Middle frontal gyrus (tissue), 1 donor: ENCODE results near the gene GALNT2.

ENCODE experiments used
- DNase-seq: peaks from one replicate; pipeline ENCODE4 v3.0.0-alpha.2; 2015; ENCODE audit warnings: low spot score; ENCODE audit errors: extremely low spot score

The GALNT2 gene

DNA sequence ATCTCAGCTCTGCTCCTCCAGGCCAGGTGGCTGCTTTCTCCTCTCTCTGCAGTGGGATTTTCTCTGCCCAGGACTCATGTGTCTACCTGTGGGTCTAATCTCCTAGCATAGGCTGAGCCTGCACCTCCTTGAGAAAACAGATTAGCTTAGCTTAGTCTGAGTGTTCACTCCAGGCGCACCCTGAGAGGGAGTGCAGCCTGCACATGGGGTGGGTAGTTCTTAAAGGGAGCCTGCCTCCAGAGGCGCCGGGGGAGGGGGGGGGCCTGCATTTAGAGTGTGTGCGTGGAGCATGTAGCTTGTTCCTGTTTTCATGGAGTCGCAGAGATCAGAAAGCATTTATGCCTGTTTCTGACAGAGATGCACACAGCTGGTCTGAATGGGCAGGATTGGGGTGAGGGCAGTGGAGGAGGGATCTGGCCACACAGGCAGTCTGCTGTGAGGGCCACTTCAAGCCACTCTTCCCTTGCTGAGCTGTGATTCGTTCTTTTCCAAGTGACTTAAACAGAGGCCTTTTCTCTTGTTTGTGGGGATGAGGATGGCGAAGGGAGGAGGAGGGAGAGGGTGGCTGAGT lies 45.2 kb downstream of the GALNT2 start:
- DNase-seq = peak; percentile 62

DNA sequence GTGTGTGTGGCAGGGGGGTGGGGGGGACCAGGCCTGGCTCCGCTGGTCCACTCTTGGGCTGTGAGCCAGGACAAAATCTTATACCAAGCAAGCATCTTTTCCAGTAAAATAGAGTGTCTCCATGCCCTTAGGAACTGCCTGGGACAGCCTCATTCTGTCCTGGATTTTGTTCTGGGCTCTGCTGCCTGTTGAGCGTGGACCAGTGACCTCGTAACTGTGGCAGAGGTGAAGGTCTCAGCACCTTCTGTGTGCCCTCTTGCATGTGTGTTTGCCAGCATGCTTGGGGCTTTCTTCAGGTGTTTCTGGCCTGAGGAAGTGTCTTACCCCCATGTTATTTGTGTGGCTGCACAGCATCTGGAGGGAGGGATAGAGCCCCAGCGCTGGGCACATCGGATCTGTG lies 45.7 kb downstream of the GALNT2 start:
- DNase-seq = no peak

- no peak for DNase-seq
Observed at GRCh38 chr1:230113235-230113592, 46.2 kb downstream of the GALNT2 start.

DNA sequence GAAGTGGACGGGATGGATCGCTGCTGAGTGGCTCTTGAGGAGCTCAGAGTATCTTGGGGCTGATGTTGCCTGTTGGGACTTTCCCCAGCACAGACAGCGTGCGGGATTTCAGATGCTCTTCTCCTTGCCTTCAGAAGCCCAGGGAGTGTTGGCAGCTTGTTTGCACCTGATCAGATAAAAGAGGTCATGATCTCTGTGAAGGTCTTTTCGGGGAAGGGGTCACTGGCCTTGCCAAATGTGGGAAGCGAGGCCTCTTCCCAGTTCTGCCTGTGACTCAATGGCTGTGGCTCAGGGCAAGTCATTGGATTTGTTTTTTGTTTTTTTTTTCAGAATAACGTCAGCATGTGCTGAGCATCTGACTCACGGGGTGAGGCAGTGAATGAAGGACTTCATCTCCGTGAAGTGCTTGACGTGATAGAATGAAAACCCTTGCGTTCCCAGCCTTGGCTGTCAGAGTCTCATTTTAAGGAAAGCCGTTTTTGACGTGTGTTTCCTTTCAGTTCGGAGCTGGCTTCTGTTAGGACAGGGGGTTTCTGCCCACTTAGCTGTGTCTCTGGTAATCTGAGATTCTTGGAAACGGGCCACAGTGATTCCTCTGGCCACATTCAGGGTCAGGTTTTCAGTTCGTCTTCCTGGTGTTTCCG lies 46.7 kb downstream of the GALNT2 start:
- DNase-seq = no peak

- DNase-seq = no peak
Observed at GRCh38 chr1:230114237-230114651, 47.2 kb downstream of the GALNT2 start.

GRCh38 chr1:230117694-230118093 lies 50.7 kb downstream of the GALNT2 start:
- DNase-seq = no peak

GRCh38 chr1:230119340-230119739 lies 52.3 kb downstream of the GALNT2 start:
- DNase-seq = no peak

DNA sequence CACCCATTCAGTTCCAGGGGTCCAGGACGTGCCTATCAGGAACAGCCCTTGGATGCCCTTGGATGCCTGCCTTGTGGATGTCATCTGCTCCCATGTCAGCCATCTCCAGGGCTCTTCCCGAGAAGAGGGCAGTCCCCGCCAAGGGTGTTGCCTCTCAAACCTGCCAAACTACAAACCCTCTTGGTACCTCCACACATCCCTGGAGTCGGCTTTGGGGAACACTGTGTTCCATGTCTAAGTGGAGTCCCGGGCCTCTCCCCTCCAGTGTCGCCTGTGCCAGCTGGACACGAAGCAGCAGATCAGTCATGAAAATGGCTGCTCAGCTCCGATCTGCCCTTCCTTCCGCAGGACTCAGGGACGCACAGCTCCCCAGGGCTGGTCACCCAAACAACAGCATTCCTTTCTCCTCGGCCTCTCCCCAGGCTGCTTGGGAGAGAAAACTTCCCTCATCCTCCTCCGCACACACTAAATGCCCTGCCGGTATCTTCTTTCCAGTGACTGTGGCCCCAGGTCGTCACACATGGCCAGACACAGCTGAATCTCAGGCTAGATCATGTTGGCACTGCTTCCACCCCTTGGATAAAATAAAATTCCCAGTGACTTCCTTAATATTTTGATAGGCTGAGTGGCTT lies 53.4 kb downstream of the GALNT2 start:
- no peak for DNase-seq

DNA sequence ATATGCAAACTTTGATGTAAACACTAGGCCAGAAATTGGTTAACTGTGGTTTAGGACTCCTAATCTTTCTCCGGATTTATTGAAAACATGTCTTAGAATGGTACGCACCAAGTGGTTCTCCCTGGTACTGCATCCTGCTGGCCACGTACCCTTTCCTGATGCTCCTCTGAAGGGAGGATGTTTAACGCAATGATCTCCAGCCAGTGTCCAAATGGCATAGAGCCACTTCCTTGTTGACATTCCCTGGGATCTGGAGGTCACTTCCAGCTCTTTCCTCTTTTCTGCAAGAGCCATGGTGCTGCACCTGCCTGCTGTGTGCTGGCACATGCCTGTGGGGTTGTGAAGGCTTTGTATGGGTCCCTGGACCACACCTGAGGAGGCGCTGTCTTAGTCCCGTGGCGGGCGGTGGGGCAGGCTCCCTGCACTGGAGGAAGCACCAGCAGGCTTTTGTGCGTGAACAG lies 53.9 kb downstream of the GALNT2 start:
- DNase-seq = no peak

DNA sequence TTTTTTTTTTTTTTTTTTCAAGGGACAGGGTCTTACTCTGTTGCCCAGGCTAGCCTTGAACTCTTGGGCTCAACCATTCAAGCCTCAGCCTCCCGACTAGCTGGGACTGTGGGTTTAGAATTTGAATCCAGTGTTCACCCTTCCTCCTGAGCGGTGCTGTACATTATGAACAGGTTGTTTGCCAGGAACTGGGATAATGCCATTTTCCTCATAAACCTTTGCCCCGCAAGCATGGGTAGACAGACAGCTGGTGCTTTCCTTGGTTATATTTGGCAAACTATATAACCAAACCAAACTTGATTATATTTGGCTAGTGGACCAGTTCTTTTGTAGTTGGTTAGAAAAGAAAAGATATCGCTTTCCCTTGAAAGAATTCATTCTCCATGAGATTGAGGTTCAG lies 54.9 kb downstream of the GALNT2 start:
- DNase-seq = no peak

- DNase-seq = no peak
Observed at GRCh38 chr1:230122366-230123279, 55.6 kb downstream of the GALNT2 start.

- DNase-seq = no peak
Observed at GRCh38 chr1:230123280-230124185, 56.5 kb downstream of the GALNT2 start.

- no peak for DNase-seq
Observed at GRCh38 chr1:230124186-230125128, 57.4 kb downstream of the GALNT2 start.

DNA sequence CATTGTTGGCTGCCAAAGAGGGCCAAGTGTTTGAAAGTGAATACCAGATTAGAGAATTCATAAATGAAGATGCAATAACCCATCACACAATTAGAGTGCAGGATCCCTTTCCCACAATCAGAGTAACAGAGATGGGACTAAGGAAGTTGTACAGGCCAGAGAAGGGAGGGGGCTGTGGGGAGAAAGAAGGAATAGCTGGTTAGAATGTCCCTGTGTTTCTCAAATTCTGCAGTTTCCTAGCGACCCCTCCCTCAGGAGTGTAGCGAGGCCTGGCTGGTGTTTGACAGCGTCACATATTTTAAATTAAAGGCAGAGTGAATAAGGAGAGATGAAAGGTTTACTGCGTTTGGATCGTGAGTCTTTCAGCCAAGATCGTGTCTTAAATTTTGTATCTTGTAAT lies 58.1 kb downstream of the GALNT2 start:
- DNase-seq = no peak

DNA sequence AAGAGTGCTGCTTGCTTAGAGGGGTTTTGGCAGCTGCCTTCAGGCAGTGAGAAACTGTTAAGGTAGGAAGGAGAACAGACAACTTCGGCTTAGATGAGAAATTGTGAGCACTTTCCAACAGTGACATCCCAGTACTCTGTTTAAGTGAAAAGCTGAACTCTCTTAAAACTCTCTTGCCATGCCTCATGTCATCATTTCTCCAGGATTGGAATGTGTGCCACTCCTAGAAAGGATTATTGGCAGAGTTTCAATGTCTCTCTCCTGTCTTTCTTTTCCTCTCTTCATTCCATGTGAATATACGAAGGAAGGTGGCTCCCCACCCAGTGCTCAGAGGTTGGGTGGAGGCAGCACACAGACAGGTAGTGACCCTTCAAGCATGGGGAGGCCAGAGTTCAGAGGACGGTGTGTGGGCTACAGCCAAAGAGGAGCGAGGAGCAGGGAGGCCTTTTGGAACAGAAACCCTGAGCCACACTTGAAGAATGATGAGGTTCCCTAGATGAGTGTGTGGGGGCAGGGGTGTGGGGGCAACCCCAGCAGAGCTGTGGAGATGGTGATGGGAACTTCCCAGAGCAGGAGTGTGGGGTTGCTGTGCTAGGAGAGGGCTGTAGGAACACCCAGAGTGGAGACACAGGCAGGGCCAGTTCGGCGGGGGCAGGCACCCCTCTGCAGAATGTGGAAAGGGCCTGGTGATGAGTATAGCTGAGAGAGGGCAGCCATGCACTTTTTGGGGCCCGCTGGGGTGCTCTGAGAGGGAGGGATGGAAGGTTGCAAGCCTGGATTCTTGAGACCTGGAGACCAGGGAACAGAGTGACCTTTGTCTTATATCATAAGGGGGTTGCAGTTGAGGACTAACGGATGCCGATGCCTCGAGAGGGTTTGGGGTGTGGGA lies 58.8 kb downstream of the GALNT2 start:
- no peak for DNase-seq

GRCh38 chr1:230126529-230127104 lies 59.6 kb downstream of the GALNT2 start:
- no peak for DNase-seq

DNA sequence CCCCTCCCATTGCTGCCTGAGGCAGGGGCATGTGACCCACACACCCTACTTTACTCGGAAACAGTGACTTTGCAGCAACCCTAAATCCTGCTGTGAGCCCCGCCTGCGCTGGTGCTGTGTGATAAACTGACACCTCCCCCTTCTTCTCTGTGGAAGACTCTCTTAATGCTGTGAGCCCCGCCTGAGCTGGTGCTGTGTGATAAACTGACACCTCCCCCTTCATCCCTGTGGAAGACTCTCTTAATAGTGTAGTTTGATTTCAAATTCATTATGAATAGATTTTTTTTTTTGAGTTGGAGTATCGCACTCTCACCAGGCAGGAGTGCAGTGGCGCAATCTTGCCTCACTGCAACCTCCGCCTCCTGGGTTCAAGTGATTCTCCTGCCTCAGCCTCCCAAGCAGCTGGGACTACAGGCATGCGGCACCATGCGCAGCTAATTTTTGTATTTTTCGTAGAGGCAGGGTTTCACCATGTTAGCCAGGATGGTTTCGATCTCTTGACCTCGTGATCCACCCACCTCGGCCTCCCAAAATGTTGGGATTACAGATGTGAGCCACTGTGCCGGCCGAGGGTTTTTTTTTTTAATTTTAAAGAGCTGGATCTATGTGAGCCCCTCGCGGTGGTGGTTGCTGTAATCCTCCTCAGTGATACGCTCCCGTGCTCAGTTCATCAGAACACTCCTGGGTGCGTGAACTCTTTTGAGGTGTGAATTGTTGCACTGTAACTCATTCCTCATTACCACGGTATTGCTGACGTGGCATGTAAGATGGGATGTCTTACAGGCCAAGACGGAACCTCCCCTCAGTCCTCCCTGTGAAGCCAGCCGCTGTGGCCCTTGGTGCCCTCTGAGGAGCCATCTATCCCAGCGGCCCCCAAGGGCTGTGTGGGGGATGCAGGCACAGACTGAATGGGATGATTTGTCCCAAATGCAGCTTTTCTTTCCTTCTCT lies 60.3 kb downstream of the GALNT2 start:
- DNase-seq = no peak
